RPMI7951 (cell line): ENCODE results near the gene SMIM43. TPM values are rescaled to one million over a fixed set of nuclear protein-coding genes. Genes with fewer than 3 reads are reported as not detected.
A peak's percentile ranks its signal among the peaks of the same experiment; 100 is the strongest.

Experiments used
- DNase-seq: peaks from one replicate; pipeline ENCODE4 v3.0.0-alpha.2; 2012; ENCODE audit warnings: low read depth
- total RNA-seq: library from RNA; depleted of rRNA; stranded (reverse); fragments of >200 nt; shearing (Covaris generic); gene quantifications from 2 replicates; pipeline ENCODE4 v1.2.3, GENCODE V29; 2014; rRNA removed

The SMIM43 gene
- total RNA-seq, result not detected in 2 replicates

- no peak for DNase-seq
These were observed at the start of gene SMIM43 for GRCh38 chr4:121764702-121765367. Gene SMIM43 (minus strand): TSS chr4:121765164. CDS start chr4:121765105, 59 bp downstream.

GRCh38 chr4:121814756-121815155 lies 49.8 kb upstream of the SMIM43 start:
- no peak for DNase-seq

- DNase-seq, result no peak
These were observed 46.2 kb upstream of the SMIM43 start for GRCh38 chr4:121811122-121811521.

GRCh38 chr4:121806411-121806810 lies 41.4 kb upstream of the SMIM43 start:
- DNase-seq, result no peak

GRCh38 chr4:121801715-121802075 lies 36.7 kb upstream of the SMIM43 start:
- no peak for DNase-seq

GRCh38 chr4:121800961-121801714 lies 36.2 kb upstream of the SMIM43 start, which contains the start of gene EXOSC9:
Gene EXOSC9 (plus strand): TSS chr4:121801323. CDS start chr4:121801425, 102 bp downstream.
- DNase-seq, result peak; percentile 89

GRCh38 chr4:121800638-121800960 lies 35.6 kb upstream of the SMIM43 start:
- no peak for DNase-seq

- DNase-seq, result no peak
These were observed 35.0 kb upstream of the SMIM43 start for GRCh38 chr4:121799867-121800501.

- DNase-seq, result no peak
These were observed 34.4 kb upstream of the SMIM43 start for GRCh38 chr4:121799208-121799823.

- no peak for DNase-seq
These were observed 31.3 kb upstream of the SMIM43 start for GRCh38 chr4:121796283-121796682.

GRCh38 chr4:121794505-121795188 lies 29.7 kb upstream of the SMIM43 start:
- DNase-seq, result no peak

- DNase-seq, result no peak
These were observed 28.0 kb upstream of the SMIM43 start for GRCh38 chr4:121792966-121793365.

GRCh38 chr4:121791481-121791880 lies 26.5 kb upstream of the SMIM43 start:
- peak; percentile 62 for DNase-seq

- DNase-seq, result no peak
These were observed 26.0 kb upstream of the SMIM43 start for GRCh38 chr4:121790976-121791375.

GRCh38 chr4:121789960-121790829 lies 25.2 kb upstream of the SMIM43 start:
- DNase-seq, result peak; percentile 78

- no peak for DNase-seq
These were observed 24.5 kb upstream of the SMIM43 start for GRCh38 chr4:121789455-121789854.

GRCh38 chr4:121788896-121789295 lies 23.9 kb upstream of the SMIM43 start:
- DNase-seq, result no peak

GRCh38 chr4:121786221-121786620 lies 21.3 kb upstream of the SMIM43 start:
- DNase-seq, result no peak

- no peak for DNase-seq
These were observed 20.5 kb upstream of the SMIM43 start for GRCh38 chr4:121785479-121785878.

GRCh38 chr4:121784975-121785374 lies 20.0 kb upstream of the SMIM43 start:
- peak; percentile 81 for DNase-seq

GRCh38 chr4:121784401-121784800 lies 19.4 kb upstream of the SMIM43 start:
- DNase-seq, result no peak
